GM12878 (cell line): ENCODE results near the gene KLHL7. TPM values are rescaled to one million over a fixed set of nuclear protein-coding genes. Genes with fewer than 3 reads are reported as not detected.

Experiments used
- ATAC-seq: fragments of 200-7000 bp; cut with Tn5 transposase; 3 replicates; pipeline ENCODE4 v1.9.1; 2020; ENCODE audit warnings: mild to moderate bottlenecking, moderate library complexity
- BruUV-seq: library from RNA; stranded (reverse); fragments of 400-500 nt; replicated peaks from 2 replicates; lab custom pipeline; 2021; lab: Mats Ljungman, UMichigan
- CTCF ChIA-PET: fragments of 300-600 bp; sonication (Branson Sonifier 250); formaldehyde crosslinking; extraction: SDS; loops from one replicate; lab custom pipeline; 2021; ENCODE audit warnings: inconsistent platforms; lab: Yijun Ruan, JAX
- POLR2A ChIA-PET: fragments of 350-600 bp; formaldehyde crosslinking; extraction: SDS; loops from one replicate; lab custom pipeline; 2021; ENCODE audit warnings: inconsistent platforms; lab: Charles Lee
- RAD21 ChIA-PET: fragments of 300-600 bp; sonication (Branson Sonifier 250); formaldehyde crosslinking; loops from one replicate; lab custom pipeline; 2023; ENCODE audit warnings: antibody characterized with exemption; ENCODE audit not compliant: unreplicated experiment; lab: Charles Lee
- SMC1A ChIA-PET: fragments of 300-600 bp; sonication (Branson Sonifier 250); formaldehyde crosslinking; loops from one replicate; lab custom pipeline; 2023; ENCODE audit not compliant: unreplicated experiment, uncharacterized antibody; lab: Charles Lee
- DNase-seq: peaks from one replicate; pipeline ENCODE4 v3.0.0-alpha.2; 2011; ENCODE audit warnings: low read depth, low spot score
- FAIRE-seq: peaks from 3 replicates; lab custom pipeline; 2011; peaks lifted over from hg19 to GRCh38; lab: Jason Lieb, UNC
- H2AFZ ChIP-seq: 2 replicates; pipeline ENCODE4 v1.6.0; 2011; ENCODE audit warnings: low read depth, low read length, control low read depth; ENCODE audit not compliant: control insufficient read depth
- H3K27ac ChIP-seq: 2 replicates; pipeline ENCODE4 v1.5.1; 2011; ENCODE audit warnings: control low read depth; ENCODE audit not compliant: control insufficient read depth, insufficient read depth
- H3K27me3 ChIP-seq, 2 experiments: replicated peaks in 1 of 2; 2 replicates each; pipeline versions ENCODE4 v1.6.0 to v1.6.1; 2011; ENCODE audit warnings: low read length in 1 of 2; ENCODE audit not compliant: control insufficient read depth in 2 of 2, insufficient read depth in 2 of 2
- H3K36me3 ChIP-seq, 2 experiments: 2 replicates each; pipeline ENCODE4 v1.5.1; 2011; ENCODE audit warnings: low read length in 1 of 2; ENCODE audit not compliant: control insufficient read depth in 2 of 2, insufficient read depth in 2 of 2
- H3K4me1 ChIP-seq: 2 replicates; pipeline ENCODE4 v1.6.1; 2011; ENCODE audit warnings: mild to moderate bottlenecking, low read length, moderate library complexity, mixed read lengths; ENCODE audit not compliant: control insufficient read depth, insufficient read depth
- H3K4me2 ChIP-seq: 2 replicates; pipeline ENCODE4 v1.6.0; 2011; ENCODE audit warnings: control low read depth; ENCODE audit not compliant: control insufficient read depth, insufficient read depth
- H3K4me3 ChIP-seq: fragments of 200-600 bp; sonication (generic); 2 replicates; pipeline ENCODE4 v1.5.1; 2016
- H3K79me2 ChIP-seq: 2 replicates; pipeline ENCODE4 v1.6.0; 2011; ENCODE audit warnings: low read length; ENCODE audit not compliant: control insufficient read depth, insufficient read depth
- H3K9ac ChIP-seq: 2 replicates; pipeline ENCODE4 v1.8.0; 2011; ENCODE audit warnings: low read length, control low read depth, mixed read lengths; ENCODE audit not compliant: control insufficient read depth, insufficient read depth
- H3K9me3 ChIP-seq: replicated peaks from 3 replicates; pipeline ENCODE4 v1.5.1; 2011; ENCODE audit warnings: mild to moderate bottlenecking, low read length; ENCODE audit not compliant: control insufficient read depth, insufficient read depth
- H4K20me1 ChIP-seq: 2 replicates; pipeline ENCODE4 v1.6.0; 2011; ENCODE audit not compliant: control insufficient read depth, insufficient read depth
- ATF3 ChIP-seq: IDR thresholded peaks from 2 replicates; pipeline ENCODE4 v1.6.1; 2011; ENCODE audit warnings: low read depth, mild to moderate bottlenecking, low read length, moderate library complexity, borderline replicate concordance; ENCODE audit errors: extremely low read depth
- CREM ChIP-seq: IDR thresholded peaks from 2 replicates; pipeline ENCODE4 v1.6.1; 2014; ENCODE audit warnings: antibody characterized with exemption, low read depth
- DPF2 ChIP-seq: fragments of 450-650 bp; IDR thresholded peaks from 2 replicates; pipeline ENCODE4 v1.6.1; 2017; ENCODE audit warnings: mild to moderate bottlenecking
- E2F8 ChIP-seq: fragments of 450-650 bp; IDR thresholded peaks from 2 replicates; pipeline ENCODE4 v1.6.1; 2018; ENCODE audit warnings: mild to moderate bottlenecking, low read depth, moderate library complexity; ENCODE audit not compliant: partially characterized antibody
- E4F1 ChIP-seq: fragments of 450-650 bp; IDR thresholded peaks from 2 replicates; pipeline ENCODE4 v1.6.1; 2018; ENCODE audit warnings: borderline replicate concordance, mild to moderate bottlenecking; ENCODE audit not compliant: partially characterized antibody
- MYB ChIP-seq: fragments of 150-350 bp; IDR thresholded peaks from 2 replicates; pipeline ENCODE4 v1.6.1; 2014; ENCODE audit warnings: mild to moderate bottlenecking, low read depth, low read length, borderline replicate concordance
- MYC ChIP-seq: IDR thresholded peaks from 2 replicates; pipeline ENCODE4 v1.6.1; 2011; ENCODE audit warnings: mild to moderate bottlenecking, low read length, moderate library complexity, inconsistent platforms; ENCODE audit not compliant: insufficient read depth, insufficient replicate concordance, insufficient read length, severe bottlenecking
- RCOR1 ChIP-seq: conservative IDR thresholded peaks from 2 replicates; pipeline ENCODE4 v1.6.1; 2012; ENCODE audit warnings: low read depth, low read length, improper control_type of control experiment
- RELA ChIP-seq: fragments of 450-650 bp; IDR thresholded peaks from 2 replicates; pipeline ENCODE4 v1.8.0; 2014; ENCODE audit warnings: borderline replicate concordance; ENCODE audit not compliant: partially characterized antibody
- SREBF2 ChIP-seq: IDR thresholded peaks from 2 replicates; pipeline ENCODE4 v1.6.1; 2012; ENCODE audit warnings: mild to moderate bottlenecking, low read length
- TAF1 ChIP-seq: IDR thresholded peaks from 2 replicates; pipeline ENCODE4 v1.6.1; 2011; ENCODE audit warnings: mild to moderate bottlenecking, low read depth, low read length, borderline replicate concordance
- ZNF622 ChIP-seq: fragments of 450-650 bp; IDR thresholded peaks from 2 replicates; pipeline ENCODE4 v1.6.1; 2017; ENCODE audit warnings: mild to moderate bottlenecking, inconsistent platforms
- WGBS: methylation state at CpG from one replicate; pipeline ENCODE4 v1.1.6; 2016; ENCODE audit warnings: low lambda C conversion rate; ENCODE audit not compliant: insufficient replicate concordance, insufficient coverage; ENCODE audit errors: missing lambda C conversion rate; 5-methylcytosine and 5-hydroxymethylcytosine counted together
- in situ Hi-C: fragments of 300-500 bp; cut with MboI; formaldehyde crosslinking; loops from 9 replicates; pipeline ENCODE4 v1.14.3; 2018; ENCODE audit warnings: mixed read lengths
- intact Hi-C: fragments of 100-400 bp; cut with micrococcal nuclease; formaldehyde crosslinking; loops from one replicate; pipeline ENCODE4 v1.14.2; 2022; ENCODE audit not compliant: unreplicated experiment
- polyA plus RNA-seq, 11 experiments: library from polyadenylated mRNA; depleted of rRNA in 4 of 11; unstranded in 6 of 11; stranded (reverse) in 5 of 11; fragments of >200 nt; fragmentation: Nextera tagmentation in 4 of 11; fragmentation: Illumina TruSeq in 1 of 11; extraction: Ambion mirVana in 4 of 11; extraction: Trizol in 1 of 11; gene quantifications; 1 replicate in 1 of 11; 2 replicates in 10 of 11; pipeline versions ENCODE4 v1.2.1 to v1.2.3, GENCODE V29; 2011 to 2016; ENCODE audit warnings: inconsistent platforms in 2 of 11, missing spikeins in 2 of 11, low read depth in 1 of 11
- total RNA-seq, 4 experiments: library from RNA; depleted of rRNA in 3 of 4; stranded (reverse); fragments of >200 nt in 3 of 4; fragmentation: Illumina TruSeq in 1 of 4; extraction: Trizol in 1 of 4; gene quantifications; 2 replicates each; pipeline versions ENCODE4 v1.2.1 to v1.2.3, GENCODE V29; 2013 to 2021
- TF ChIP-seq, protein P1 (sequence below), 3 experiments: IDR thresholded peaks in 2 of 3; conservative IDR thresholded peaks in 1 of 3; 2 replicates each; pipeline ENCODE4 v1.5.1; 2011; ENCODE audit warnings: low read depth in 3 of 3, low read length in 3 of 3, mild to moderate bottlenecking in 3 of 3, control low read depth in 2 of 3, moderate library complexity in 2 of 3, inconsistent platforms in 1 of 3, mixed read lengths in 1 of 3; ENCODE audit not compliant: control insufficient read depth in 2 of 3, insufficient read depth in 1 of 3; ENCODE audit errors: extremely low read depth in 1 of 3

Gene KLHL7
- total and polyA plus RNA-seq, 10 of the 15 experiments (the other 5 are each of a cell fraction or from before 2014, with no cell fraction given) = 6.4 to 38.7 (median 20.9) TPM

DNA sequence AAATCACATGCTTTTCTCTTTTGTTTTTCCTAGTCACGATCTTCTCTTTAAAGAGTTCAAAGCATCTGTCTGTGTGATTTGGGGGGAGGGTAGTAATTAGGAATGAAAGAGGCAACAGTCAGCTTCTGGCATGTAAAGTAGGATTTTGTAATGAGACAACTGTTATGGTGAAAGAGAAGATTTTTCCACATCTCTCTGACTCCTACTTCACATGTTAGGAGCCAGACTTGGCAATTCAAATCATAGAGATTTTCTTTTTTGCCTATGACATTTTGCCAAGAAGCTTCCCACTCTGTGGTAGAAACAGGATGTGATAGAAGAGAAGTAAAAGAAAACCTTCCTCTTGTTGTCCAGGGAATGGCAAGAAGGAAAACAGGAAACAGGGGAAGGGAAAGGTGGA is 38.3 kb upstream of the KLHL7 start:
- Histone ChIP-seq H3K79me2 (no peaks in the 10 kb centered on the region), H3K4me1 (no peaks in the 10 kb centered on the region), H3K4me2 (no peak overlapping the region), H3K27ac (no peak overlapping the region), H3K36me3 (no peaks in the 10 kb centered on the region), H3K9me3 (no peaks in the 10 kb centered on the region), H4K20me1 (no peaks in the 10 kb centered on the region), H3K4me3 (no peak overlapping the region), H3K9ac (no peak overlapping the region), H3K27me3 (no peaks in the 10 kb centered on the region), H2AFZ (no peak overlapping the region)
- DNase-seq = no peak
- ChIA-PET SMC1A (interaction anchor here (0.9 kb wide), 1 partner anchor 19 kb away, joined by 3 read pairs; no protein-coding TSS in a partner anchor), CTCF (interaction anchor here (1.6 kb wide), 1 partner anchor 12 kb away, joined by 8 read pairs; no protein-coding TSS in a partner anchor), RAD21 (no interaction called here), POLR2A (no interaction called here)
- ATAC-seq = no peak
- FAIRE-seq = no peak
- no TSS peak for BruUV-seq
- TF ChIP-seq ATF3 (no peak), CREM (no peak), TAF1 (no peak), ZNF622 (no peak), MYC (no peak), DPF2 (no peak), RCOR1 (no peak), E4F1 (no peak), E2F8 (no peak), RELA (no peak), SREBF2 (no peak), MYB (no peak)
- TF ChIP-seq, protein P1, sequence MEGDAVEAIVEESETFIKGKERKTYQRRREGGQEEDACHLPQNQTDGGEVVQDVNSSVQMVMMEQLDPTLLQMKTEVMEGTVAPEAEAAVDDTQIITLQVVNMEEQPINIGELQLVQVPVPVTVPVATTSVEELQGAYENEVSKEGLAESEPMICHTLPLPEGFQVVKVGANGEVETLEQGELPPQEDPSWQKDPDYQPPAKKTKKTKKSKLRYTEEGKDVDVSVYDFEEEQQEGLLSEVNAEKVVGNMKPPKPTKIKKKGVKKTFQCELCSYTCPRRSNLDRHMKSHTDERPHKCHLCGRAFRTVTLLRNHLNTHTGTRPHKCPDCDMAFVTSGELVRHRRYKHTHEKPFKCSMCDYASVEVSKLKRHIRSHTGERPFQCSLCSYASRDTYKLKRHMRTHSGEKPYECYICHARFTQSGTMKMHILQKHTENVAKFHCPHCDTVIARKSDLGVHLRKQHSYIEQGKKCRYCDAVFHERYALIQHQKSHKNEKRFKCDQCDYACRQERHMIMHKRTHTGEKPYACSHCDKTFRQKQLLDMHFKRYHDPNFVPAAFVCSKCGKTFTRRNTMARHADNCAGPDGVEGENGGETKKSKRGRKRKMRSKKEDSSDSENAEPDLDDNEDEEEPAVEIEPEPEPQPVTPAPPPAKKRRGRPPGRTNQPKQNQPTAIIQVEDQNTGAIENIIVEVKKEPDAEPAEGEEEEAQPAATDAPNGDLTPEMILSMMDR (IDR thresholded peaks at IDR 0.05 in 2 of 3, conservative IDR thresholded peaks at IDR 0.05 in 1 of 3; ENCODE audit: control insufficient read depth in 2 of 3, extremely low read depth in 1 of 3, insufficient read depth in 1 of 3, low read depth in 3 of 3, low read length in 3 of 3) = no peak
- in situ Hi-C loops = no loop called here
- WGBS = 0% methylated on average over 1 of the region's 1 CpG
- intact Hi-C loops = no loop called here
